Measurements from ENCODE around the gene ATG2A.

ATG2A gene

DNA sequence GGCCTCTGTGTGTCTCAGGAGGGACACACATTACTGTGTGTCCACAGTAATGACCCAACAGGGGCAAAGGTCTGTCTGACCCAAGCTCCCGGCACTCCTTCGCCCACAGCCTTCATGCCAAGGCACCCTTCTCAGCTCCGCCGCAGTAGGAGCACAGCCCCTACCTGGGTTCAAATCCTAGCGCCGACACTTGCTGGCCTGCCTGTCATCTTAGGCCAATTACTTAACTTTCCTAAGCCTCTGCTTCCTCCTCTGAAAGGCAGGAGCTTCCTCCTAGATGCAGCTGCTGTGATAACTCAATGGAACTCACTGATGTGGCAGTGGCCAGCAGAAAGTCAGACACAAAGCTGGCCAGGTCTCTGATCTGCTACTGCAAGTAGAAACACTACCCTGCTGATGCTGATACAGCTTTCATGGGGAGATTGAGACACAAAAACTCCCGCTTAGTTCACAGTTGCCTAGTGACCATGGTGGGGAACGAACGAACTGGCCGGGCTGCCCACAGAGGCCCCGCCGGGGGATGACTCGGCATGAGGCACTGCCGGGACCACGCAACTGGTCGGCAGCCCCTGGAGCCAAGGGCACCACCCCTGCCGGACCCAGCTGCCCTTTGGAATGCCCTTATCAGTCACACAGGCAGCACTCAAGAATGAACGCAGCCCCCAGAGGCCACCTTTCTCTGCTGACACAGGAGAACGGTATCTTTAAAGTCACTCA lies 46.7 kb downstream of the ATG2A start:
- FAIRE-seq (no peak), DNase-seq (ENCODE audit: insufficient read length, low spot score) (no peak)
- TF ChIP-seq CTCF (IDR thresholded peaks at IDR 0.05; ENCODE audit: insufficient read depth, missing control alignments), result no peak

- FAIRE-seq (no peak), DNase-seq (ENCODE audit: insufficient read length, low spot score) (no peak)
- TF ChIP-seq CTCF (IDR thresholded peaks at IDR 0.05; ENCODE audit: insufficient read depth, missing control alignments), result peak; percentile 43
Measured at GRCh38 chr11:64869571-64870175, 47.3 kb downstream of the ATG2A start.

DNA sequence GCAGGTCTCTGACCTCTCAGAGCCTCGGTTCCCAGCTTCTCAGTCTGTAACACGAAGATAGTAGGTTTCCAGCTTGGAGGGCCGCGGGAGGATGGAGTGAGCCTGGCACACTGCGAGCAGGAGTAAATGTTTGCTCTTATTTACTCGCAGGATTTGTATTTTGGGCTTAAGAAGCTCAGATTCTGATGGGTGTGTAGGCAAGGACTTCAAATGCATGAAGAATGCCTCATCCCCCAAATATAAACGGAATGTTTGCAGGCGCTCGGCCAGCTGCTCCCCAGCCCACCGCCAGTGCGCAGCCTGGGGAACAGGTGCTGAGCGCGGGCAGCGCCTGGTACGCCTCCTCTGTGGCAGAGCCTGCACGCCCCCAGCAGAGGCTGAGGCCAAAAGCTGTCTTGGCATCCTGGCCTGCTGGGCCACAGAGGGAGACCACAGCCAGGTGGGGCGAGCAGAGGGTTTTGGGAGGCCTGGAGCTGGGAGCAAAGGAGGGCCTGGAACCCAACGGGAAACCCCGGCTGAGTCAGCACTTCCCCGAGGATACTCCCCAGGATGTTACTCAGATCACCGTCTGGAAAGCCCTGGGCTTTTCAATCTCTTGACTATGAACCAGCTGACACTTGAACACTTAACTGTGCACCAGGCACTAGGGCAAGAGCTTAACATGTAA lies 48.0 kb downstream of the ATG2A start:
- no peak for DNase-seq (ENCODE audit: insufficient read length, low spot score)
- no peak for FAIRE-seq
- no peak for TF ChIP-seq CTCF (IDR thresholded peaks at IDR 0.05; ENCODE audit: insufficient read depth, missing control alignments)

GRCh38 chr11:64867748-64868462 lies 49.1 kb downstream of the ATG2A start:
- DNase-seq (ENCODE audit: insufficient read length, low spot score), result no peak
- TF ChIP-seq CTCF (IDR thresholded peaks at IDR 0.05; ENCODE audit: insufficient read depth, missing control alignments), result no peak
- no peak for FAIRE-seq

DNA sequence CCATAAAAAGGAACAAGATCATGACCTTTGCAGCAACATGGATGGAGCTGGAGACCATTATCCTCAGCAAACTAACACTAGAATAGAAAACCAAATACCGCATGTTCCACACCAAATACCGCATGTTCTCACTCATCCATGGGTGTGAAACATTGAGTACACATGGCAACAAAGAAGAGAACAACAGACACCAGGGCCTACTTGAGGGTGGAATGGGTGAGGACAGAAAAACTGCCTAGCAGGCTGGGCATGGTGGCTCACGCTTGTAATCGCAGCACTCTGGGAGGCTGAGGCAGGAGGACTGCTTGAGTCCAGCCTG lies 50.9 kb downstream of the ATG2A start:
- no peak for TF ChIP-seq CTCF (IDR thresholded peaks at IDR 0.05; ENCODE audit: insufficient read depth, missing control alignments)
- DNase-seq (ENCODE audit: insufficient read length, low spot score) (no peak), FAIRE-seq (no peak)

- DNase-seq (ENCODE audit: insufficient read length, low spot score), result no peak
- no peak for FAIRE-seq
- no peak for TF ChIP-seq CTCF (IDR thresholded peaks at IDR 0.05; ENCODE audit: insufficient read depth, missing control alignments)
Measured at GRCh38 chr11:64865286-64866172, 51.5 kb downstream of the ATG2A start.
